ENCODE data around the gene LACTBL1. TPM values are rescaled to one million over a fixed set of nuclear protein-coding genes. Genes with fewer than 3 reads are reported as not detected.

LACTBL1 gene
- total RNA-seq, 4 donors from 2014 or later, result not detected

- H3K27me3 ChIP-seq, result peaks cover 5% of the 10 kb centered on the region
- no peak overlapping the region for H3K4me3 ChIP-seq
- TF ChIP-seq POLR2AphosphoS5 (IDR thresholded peaks at IDR 0.05) (no peak), EP300 (IDR thresholded peaks at IDR 0.05) (no peak), CTCF (IDR thresholded peaks at IDR 0.05) (no peak), POLR2A (IDR thresholded peaks at IDR 0.05) (no peak)
- no peak for DNase-seq (ENCODE audit: low spot score in 2 of 2)
- H3K9me3 ChIP-seq, result no peaks in the 10 kb centered on the region
- H3K36me3 ChIP-seq, result no peaks in the 10 kb centered on the region
- H3K4me1 ChIP-seq, result peaks cover 6% of the 10 kb centered on the region
- no peak overlapping the region for H3K27ac ChIP-seq
- 76% methylated on average over 5 of the region's 8 CpGs for WGBS
These were observed 57.9 kb downstream of the LACTBL1 start for GRCh38 chr1:22914633-22915217.

- DNase-seq (ENCODE audit: low spot score in 2 of 2), result no peak
- no peak overlapping the region for H3K4me3 ChIP-seq
- H3K27ac ChIP-seq, result no peak overlapping the region
- no peaks in the 10 kb centered on the region for H3K9me3 ChIP-seq
- peaks cover 5% of the 10 kb centered on the region for H3K27me3 ChIP-seq
- H3K36me3 ChIP-seq, result no peaks in the 10 kb centered on the region
- H3K4me1 ChIP-seq, result peaks cover 6% of the 10 kb centered on the region
- 78% methylated on average over 10 of the region's 10 CpGs for WGBS
- no peak for TF ChIP-seq EP300 (IDR thresholded peaks at IDR 0.05)
- TF ChIP-seq POLR2AphosphoS5 (IDR thresholded peaks at IDR 0.05), result no peak
- TF ChIP-seq POLR2A (IDR thresholded peaks at IDR 0.05), result no peak
These were observed 58.5 kb downstream of the LACTBL1 start for GRCh38 chr1:22914156-22914555.

GRCh38 chr1:22913421-22914141 lies 59.1 kb downstream of the LACTBL1 start:
- no peaks in the 10 kb centered on the region for H3K9me3 ChIP-seq
- WGBS, result 68% methylated on average over 24 of the region's 24 CpGs
- no peak overlapping the region for H3K4me3 ChIP-seq
- H3K4me1 ChIP-seq, result peaks cover 6% of the 10 kb centered on the region
- H3K36me3 ChIP-seq, result no peaks in the 10 kb centered on the region
- peaks cover 5% of the 10 kb centered on the region for H3K27me3 ChIP-seq
- no peak for TF ChIP-seq POLR2AphosphoS5 (IDR thresholded peaks at IDR 0.05)
- TF ChIP-seq EP300 (IDR thresholded peaks at IDR 0.05), result no peak
- TF ChIP-seq CTCF (IDR thresholded peaks at IDR 0.05), result no peak
- no peak for TF ChIP-seq POLR2A (IDR thresholded peaks at IDR 0.05)
- H3K27ac ChIP-seq, result no peak overlapping the region
- DNase-seq (ENCODE audit: low spot score in 2 of 2), result no peak

DNA sequence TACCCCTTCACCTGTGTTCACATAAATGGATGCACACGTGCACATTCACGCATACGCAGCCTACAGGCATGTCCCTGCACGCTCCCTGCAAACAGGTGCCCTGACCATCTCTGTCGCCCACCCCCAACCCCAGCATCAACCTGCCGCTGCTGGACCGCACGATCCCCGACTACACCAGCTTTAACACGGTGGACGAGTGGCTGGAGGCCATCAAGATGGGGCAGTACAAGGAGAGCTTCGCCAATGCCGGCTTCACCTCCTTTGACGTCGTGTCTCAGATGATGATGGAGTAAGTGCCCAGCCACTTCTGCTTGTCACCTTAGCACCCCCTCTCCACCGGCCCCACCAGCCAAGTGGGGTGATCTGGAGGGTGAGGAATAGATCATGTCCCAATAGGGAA lies 60.4 kb downstream of the LACTBL1 start:
- Histone ChIP-seq H3K4me1 (peaks cover 6% of the 10 kb centered on the region), H3K27me3 (peaks cover 5% of the 10 kb centered on the region), H3K36me3 (no peaks in the 10 kb centered on the region), H3K4me3 (no peak overlapping the region), H3K27ac (no peak overlapping the region), H3K9me3 (no peaks in the 10 kb centered on the region)
- no peak for DNase-seq (ENCODE audit: low spot score in 2 of 2)
- 91% methylated on average over 16 of the region's 16 CpGs for WGBS
- TF ChIP-seq CTCF (IDR thresholded peaks at IDR 0.05) (no peak), EP300 (IDR thresholded peaks at IDR 0.05) (no peak), POLR2A (IDR thresholded peaks at IDR 0.05) (no peak)

DNA sequence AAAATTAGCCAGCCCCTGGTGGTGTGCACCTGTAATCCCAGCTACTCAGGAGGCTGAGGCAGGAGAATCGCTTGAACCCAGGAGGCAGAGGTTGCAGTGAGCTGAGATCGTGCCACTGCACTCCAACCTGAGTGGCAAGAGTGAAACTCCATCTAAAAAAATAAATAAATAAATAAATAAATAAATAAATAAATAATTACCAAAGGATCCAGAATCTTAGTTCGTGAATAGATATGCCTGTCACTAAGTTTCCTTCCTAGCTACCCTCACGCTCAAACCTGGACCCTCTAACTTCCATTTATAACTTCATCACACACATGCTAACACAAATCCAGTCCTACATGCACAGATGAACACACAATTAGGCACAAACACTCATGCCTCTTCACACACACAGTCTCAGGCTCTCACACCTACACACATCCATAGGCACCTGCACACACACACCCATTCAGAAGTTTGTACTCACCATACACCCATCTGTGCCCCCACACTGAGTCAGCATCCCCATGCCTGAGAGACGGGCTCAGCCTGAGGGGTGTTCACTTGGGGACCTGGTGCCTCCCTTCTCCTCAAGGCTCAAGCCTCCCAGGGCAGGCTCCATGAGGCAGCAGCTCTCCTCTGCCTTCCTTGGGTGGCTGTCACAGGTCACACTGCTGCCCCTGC lies 61.5 kb downstream of the LACTBL1 start:
- Histone ChIP-seq H3K4me3 (no peak overlapping the region), H3K9me3 (no peaks in the 10 kb centered on the region), H3K27me3 (peaks cover 5% of the 10 kb centered on the region), H3K27ac (no peak overlapping the region), H3K36me3 (no peaks in the 10 kb centered on the region), H3K4me1 (no peaks in the 10 kb centered on the region)
- DNase-seq (ENCODE audit: low spot score in 2 of 2), result no peak
- TF ChIP-seq EP300 (IDR thresholded peaks at IDR 0.05) (no peak), CTCF (IDR thresholded peaks at IDR 0.05) (no peak), POLR2AphosphoS5 (IDR thresholded peaks at IDR 0.05) (no peak)
- 92% methylated on average over 5 of the region's 5 CpGs for WGBS
